Esophagus squamous epithelium (tissue), 5 donors: ENCODE data around the gene CRB1. TPM values are rescaled to one million over a fixed set of nuclear protein-coding genes. Genes with fewer than 3 reads are reported as not detected.

Source experiments
- DNase-seq: peaks from one replicate; lab custom pipeline; 2025; lab: John Stamatoyannopoulos, UW
- H3K27ac ChIP-seq, 4 donors: fragments of 200-600 bp; sonication (generic); one replicate each; pipeline ENCODE4 v1.5.1; 2016 to 2019; ENCODE audit warnings: mild to moderate bottlenecking in 1 of 4
- H3K27me3 ChIP-seq, 4 donors: fragments of 200-600 bp; sonication (generic); 1 replicate in 3 of 4; 2 replicates in 1 of 4; pipeline versions ENCODE4 v1.5.1 to v1.6.0; 2017 to 2021; ENCODE audit warnings: antibody characterized with exemption in 1 of 4
- H3K36me3 ChIP-seq, 3 donors: fragments of 200-600 bp; sonication (generic); one replicate each; pipeline ENCODE4 v1.5.1; 2016 to 2019
- H3K4me1 ChIP-seq, 3 donors: fragments of 200-600 bp; sonication (generic); one replicate each; pipeline ENCODE4 v1.5.1; 2017 to 2019
- H3K4me3 ChIP-seq, 4 donors: fragments of 200-600 bp; sonication (generic); 1 replicate in 3 of 4; 2 replicates in 1 of 4; pipeline ENCODE4 v1.5.1; 2016 to 2019; ENCODE audit warnings: mild to moderate bottlenecking in 2 of 4, moderate library complexity in 1 of 4
- H3K9me3 ChIP-seq, 3 donors: fragments of 200-600 bp; sonication (generic); one replicate each; pipeline ENCODE4 v1.5.1; 2016 to 2019
- POLR2A ChIP-seq, 4 donors: fragments of 450-650 bp; IDR thresholded peaks; one replicate each; pipeline ENCODE4 v1.6.1; 2017; ENCODE audit warnings: antibody characterized with exemption in 4 of 4, mild to moderate bottlenecking in 4 of 4, moderate library complexity in 3 of 4
- WGBS, 2 donors: methylation state at CpG; one replicate each; pipeline ENCODE4 v1.1.5; 2018; 5-methylcytosine and 5-hydroxymethylcytosine counted together
- intact Hi-C: fragments of 100-400 bp; cut with DNase I; formaldehyde crosslinking; loops from one replicate; pipeline ENCODE4 v1.15.0; 2022
- total RNA-seq, 4 donors: library from RNA; depleted of rRNA; stranded (reverse); fragments of >200 nt; gene quantifications; one replicate each; pipeline ENCODE4 v1.1.0, GENCODE V29; 2016
- TF ChIP-seq, protein P1 (sequence below), 6 experiments: fragments of 450-650 bp in 4 of 6; fragments of 200-600 bp in 2 of 6; sonication (generic) in 2 of 6; IDR thresholded peaks; one replicate each; pipeline ENCODE4 v1.5.1; 2016 to 2019; ENCODE audit warnings: antibody characterized with exemption in 6 of 6, mild to moderate bottlenecking in 4 of 6, moderate library complexity in 4 of 6
- donor health status: DM: yes; HTN: yes; CAD: no.

Gene CRB1
- under 1 TPM in 1 of 4 donors, not detected in 3; 0.19 TPM for total RNA-seq

- Histone ChIP-seq H3K9me3 (no peaks in the 10 kb centered on the region), H3K4me3 (no peak within 1 kb of the TSS), H3K36me3 (no peaks in the 10 kb centered on the region)
Observed at GRCh38 chr1:197268012-197268411, at the start of gene CRB1. Gene CRB1 (plus strand): TSS chr1:197268252. CDS start chr1:197268413, 161 bp downstream.

DNA sequence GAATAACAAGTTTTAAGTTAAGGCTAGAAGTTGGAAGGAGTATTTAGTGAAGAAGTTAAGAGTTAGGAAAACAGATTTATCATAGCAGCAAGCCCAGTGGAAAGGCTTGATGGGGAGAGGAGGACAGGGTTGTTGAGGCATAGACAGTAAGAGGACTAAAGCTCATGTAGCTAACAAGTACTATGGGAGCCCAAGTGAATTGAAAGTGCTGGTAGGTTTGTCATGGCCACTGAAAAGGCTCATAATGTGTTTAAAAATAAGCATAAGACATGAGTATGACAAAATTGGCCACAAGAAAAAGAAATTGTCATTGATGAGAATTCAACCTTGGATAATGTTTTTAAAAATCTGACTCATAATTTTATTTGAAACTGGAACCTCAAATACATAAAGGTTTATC lies 49.2 kb upstream of the CRB1 start:
- Histone ChIP-seq H3K36me3 (no peaks in the 10 kb centered on the region), H3K4me3 (no peak overlapping the region), H3K9me3 (no peaks in the 10 kb centered on the region), H3K27me3 (no peaks in the 10 kb centered on the region), H3K27ac (no peak overlapping the region), H3K4me1 (no peaks in the 10 kb centered on the region)
- intact Hi-C loops = no loop called here
- TF ChIP-seq, protein P1, sequence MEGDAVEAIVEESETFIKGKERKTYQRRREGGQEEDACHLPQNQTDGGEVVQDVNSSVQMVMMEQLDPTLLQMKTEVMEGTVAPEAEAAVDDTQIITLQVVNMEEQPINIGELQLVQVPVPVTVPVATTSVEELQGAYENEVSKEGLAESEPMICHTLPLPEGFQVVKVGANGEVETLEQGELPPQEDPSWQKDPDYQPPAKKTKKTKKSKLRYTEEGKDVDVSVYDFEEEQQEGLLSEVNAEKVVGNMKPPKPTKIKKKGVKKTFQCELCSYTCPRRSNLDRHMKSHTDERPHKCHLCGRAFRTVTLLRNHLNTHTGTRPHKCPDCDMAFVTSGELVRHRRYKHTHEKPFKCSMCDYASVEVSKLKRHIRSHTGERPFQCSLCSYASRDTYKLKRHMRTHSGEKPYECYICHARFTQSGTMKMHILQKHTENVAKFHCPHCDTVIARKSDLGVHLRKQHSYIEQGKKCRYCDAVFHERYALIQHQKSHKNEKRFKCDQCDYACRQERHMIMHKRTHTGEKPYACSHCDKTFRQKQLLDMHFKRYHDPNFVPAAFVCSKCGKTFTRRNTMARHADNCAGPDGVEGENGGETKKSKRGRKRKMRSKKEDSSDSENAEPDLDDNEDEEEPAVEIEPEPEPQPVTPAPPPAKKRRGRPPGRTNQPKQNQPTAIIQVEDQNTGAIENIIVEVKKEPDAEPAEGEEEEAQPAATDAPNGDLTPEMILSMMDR (IDR thresholded peaks at IDR 0.05) = no peak
- TF ChIP-seq POLR2A (IDR thresholded peaks at IDR 0.05) = no peak
- DNase-seq = no peak

More at GRCh38 chr1:197268012-197268411, at the start of gene CRB1:
- Histone ChIP-seq H3K27me3 (no peaks in the 10 kb centered on the region), H3K27ac (no peak within 1 kb of the TSS), H3K4me1 (no peaks in the 10 kb centered on the region)
- DNase-seq = no peak
- intact Hi-C loops = no loop called here
- 35 to 40% methylated on average over 4 of the region's 4 CpGs for WGBS, 2 donors
- TF ChIP-seq POLR2A (IDR thresholded peaks at IDR 0.05) = no peak
- TF ChIP-seq, protein P1 (IDR thresholded peaks at IDR 0.05) = no peak

GRCh38 chr1:197222025-197222685 lies 45.9 kb upstream of the CRB1 start:
- no peaks in the 10 kb centered on the region for H3K36me3 ChIP-seq
- 73 to 81% methylated on average over 20 to 21 of the region's 21 CpGs for WGBS, 2 donors
- no peaks in the 10 kb centered on the region for H3K27me3 ChIP-seq
- H3K9me3 ChIP-seq = no peaks in the 10 kb centered on the region
- H3K27ac ChIP-seq = no peak overlapping the region
- no peaks in the 10 kb centered on the region for H3K4me1 ChIP-seq
- intact Hi-C loops = no loop called here
- TF ChIP-seq, protein P1 (IDR thresholded peaks at IDR 0.05) = no peak
- no peak for TF ChIP-seq POLR2A (IDR thresholded peaks at IDR 0.05)
- H3K4me3 ChIP-seq = no peak overlapping the region
- DNase-seq = no peak

DNA sequence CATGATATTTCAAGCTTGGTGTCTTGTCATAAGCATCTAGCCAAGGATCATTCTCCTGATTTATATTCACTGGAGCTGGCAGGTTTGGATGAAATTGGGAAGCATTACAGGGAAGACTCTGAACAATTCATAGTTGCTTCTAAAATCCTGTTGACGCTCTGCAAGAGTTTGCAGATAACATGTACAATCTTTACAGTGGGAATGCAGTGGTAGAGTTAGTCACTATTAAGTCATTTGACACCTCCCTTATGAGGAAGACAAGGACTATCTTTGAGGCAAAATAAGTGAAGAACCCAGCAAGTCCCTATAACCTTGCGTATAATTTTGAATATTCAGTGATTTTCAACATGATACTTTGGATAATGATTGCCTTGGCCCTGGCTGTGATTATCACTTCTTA lies 45.3 kb upstream of the CRB1 start:
- WGBS, 2 donors = 88 to 97% methylated on average over 2 of the region's 2 CpGs
- H3K4me1 ChIP-seq = no peaks in the 10 kb centered on the region
- no peaks in the 10 kb centered on the region for H3K9me3 ChIP-seq
- no peaks in the 10 kb centered on the region for H3K27me3 ChIP-seq
- intact Hi-C loops = no loop called here
- H3K36me3 ChIP-seq = no peaks in the 10 kb centered on the region
- no peak overlapping the region for H3K4me3 ChIP-seq
- no peak for TF ChIP-seq POLR2A (IDR thresholded peaks at IDR 0.05)
- TF ChIP-seq, protein P1 (IDR thresholded peaks at IDR 0.05) = no peak
- H3K27ac ChIP-seq = no peak overlapping the region
- no peak for DNase-seq

DNA sequence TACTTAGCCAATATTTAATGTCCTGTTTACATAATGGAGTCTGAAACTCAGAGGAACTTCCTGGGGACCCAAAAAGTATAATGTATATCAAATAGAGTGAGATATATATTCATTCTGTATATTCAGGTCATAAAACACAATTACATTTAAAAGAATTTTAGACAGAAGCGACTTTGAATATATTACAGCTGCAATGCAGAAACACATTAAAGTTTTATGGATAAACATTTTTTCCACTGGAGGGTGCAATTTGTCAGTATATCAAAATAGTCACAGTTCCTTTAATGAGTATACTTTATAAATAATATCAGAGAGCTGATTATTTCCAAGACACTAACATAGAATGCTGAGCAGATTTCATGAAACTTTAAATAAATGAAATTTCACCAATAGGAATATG lies 43.9 kb upstream of the CRB1 start:
- intact Hi-C loops = no loop called here
- H3K27me3 ChIP-seq = no peaks in the 10 kb centered on the region
- no peaks in the 10 kb centered on the region for H3K9me3 ChIP-seq
- H3K4me3 ChIP-seq = no peak overlapping the region
- no peak for DNase-seq
- no peak overlapping the region for H3K27ac ChIP-seq
- 69 to 82% methylated on average over 1 of the region's 1 CpG for WGBS, 2 donors
- H3K36me3 ChIP-seq = no peaks in the 10 kb centered on the region
- H3K4me1 ChIP-seq = no peaks in the 10 kb centered on the region
- no peak for TF ChIP-seq POLR2A (IDR thresholded peaks at IDR 0.05)
- TF ChIP-seq, protein P1 (IDR thresholded peaks at IDR 0.05) = no peak
